Ovary (tissue), 3 donors: ENCODE data around the gene CACUL1.

Source experiments
- EP300 ChIP-seq: sonication (generic); formaldehyde crosslinking; IDR thresholded peaks from one replicate; pipeline ENCODE4 v1.6.1; 2017; ENCODE audit warnings: antibody characterized with exemption
- POLR2A ChIP-seq: fragments of 450-650 bp; IDR thresholded peaks from one replicate; pipeline ENCODE4 v1.6.1; 2017; ENCODE audit warnings: antibody characterized with exemption, mild to moderate bottlenecking, moderate library complexity
- TF ChIP-seq, protein P1 (sequence below), 3 donors: fragments of 450-650 bp in 2 of 3; fragments of 200-600 bp in 1 of 3; IDR thresholded peaks; one replicate each; pipeline versions ENCODE4 v1.5.1 to v1.8.0; 2016 to 2022; ENCODE audit warnings: antibody characterized with exemption in 3 of 3, mild to moderate bottlenecking in 1 of 3
- donor health status: DM: no; HTN: no; CAD: no.

DNA sequence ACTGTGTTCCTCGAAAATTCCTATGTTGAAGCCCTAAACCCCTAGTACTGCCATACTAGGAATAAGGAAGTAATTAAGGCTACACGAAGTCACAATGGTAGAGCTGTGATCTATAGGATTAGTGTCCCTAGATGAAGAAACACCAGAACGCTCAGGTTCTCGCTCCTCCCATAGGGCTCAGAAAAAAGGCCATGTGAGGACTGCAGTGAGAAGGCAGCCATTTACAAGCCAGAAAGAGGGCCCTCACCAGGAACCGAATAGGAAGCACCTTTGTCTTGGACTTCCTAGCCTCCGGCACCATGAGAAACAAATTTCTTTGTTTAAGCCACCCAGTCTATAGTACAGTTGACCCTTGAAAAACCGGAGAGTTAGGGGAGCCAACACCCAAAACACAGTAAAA is 46.2 kb downstream of the CACUL1 start:
- no peak for TF ChIP-seq POLR2A
- TF ChIP-seq, protein P1, sequence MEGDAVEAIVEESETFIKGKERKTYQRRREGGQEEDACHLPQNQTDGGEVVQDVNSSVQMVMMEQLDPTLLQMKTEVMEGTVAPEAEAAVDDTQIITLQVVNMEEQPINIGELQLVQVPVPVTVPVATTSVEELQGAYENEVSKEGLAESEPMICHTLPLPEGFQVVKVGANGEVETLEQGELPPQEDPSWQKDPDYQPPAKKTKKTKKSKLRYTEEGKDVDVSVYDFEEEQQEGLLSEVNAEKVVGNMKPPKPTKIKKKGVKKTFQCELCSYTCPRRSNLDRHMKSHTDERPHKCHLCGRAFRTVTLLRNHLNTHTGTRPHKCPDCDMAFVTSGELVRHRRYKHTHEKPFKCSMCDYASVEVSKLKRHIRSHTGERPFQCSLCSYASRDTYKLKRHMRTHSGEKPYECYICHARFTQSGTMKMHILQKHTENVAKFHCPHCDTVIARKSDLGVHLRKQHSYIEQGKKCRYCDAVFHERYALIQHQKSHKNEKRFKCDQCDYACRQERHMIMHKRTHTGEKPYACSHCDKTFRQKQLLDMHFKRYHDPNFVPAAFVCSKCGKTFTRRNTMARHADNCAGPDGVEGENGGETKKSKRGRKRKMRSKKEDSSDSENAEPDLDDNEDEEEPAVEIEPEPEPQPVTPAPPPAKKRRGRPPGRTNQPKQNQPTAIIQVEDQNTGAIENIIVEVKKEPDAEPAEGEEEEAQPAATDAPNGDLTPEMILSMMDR (IDR thresholded peaks at IDR 0.05), result no peak
- no peak for TF ChIP-seq EP300
